Brain microvascular endothelial cell (primary cell): ENCODE measurements around the gene ASB10.

Experiments
- DNase-seq: peaks from one replicate; pipeline ENCODE4 v3.0.0-alpha.2; 2020
- H3K27ac ChIP-seq: fragments of 250-450 bp; sonication (Bioruptor Pico); 2 replicates; pipeline ENCODE4 v1.5.1; 2020; ENCODE audit warnings: mild to moderate bottlenecking, moderate library complexity
- H3K27me3 ChIP-seq: fragments of 250-450 bp; sonication (Bioruptor Pico); replicated peaks from 2 replicates; pipeline ENCODE4 v1.5.1; 2020; ENCODE audit warnings: mild to moderate bottlenecking
- H3K36me3 ChIP-seq: fragments of 250-450 bp; sonication (Bioruptor Pico); replicated peaks from 2 replicates; pipeline ENCODE4 v1.5.1; 2020; ENCODE audit warnings: mild to moderate bottlenecking
- H3K4me3 ChIP-seq: 2 replicates; pipeline ENCODE4 v1.5.1; 2011; ENCODE audit warnings: low read depth, mild to moderate bottlenecking, control low read depth, low read length, moderate library complexity
- in situ Hi-C: cut with HindIII; loops from 2 replicates; pipeline ENCODE4 v1.10.0; 2017; ENCODE audit warnings: low sequenced_read_pairs, low pct_ligation_motif_present
- TF ChIP-seq, protein P1 (sequence below): IDR thresholded peaks from 2 replicates; pipeline ENCODE4 v1.5.1; 2011; ENCODE audit warnings: low read depth, mild to moderate bottlenecking, moderate library complexity, low read length, control low read depth, inconsistent platforms; ENCODE audit errors: missing control alignments

Gene ASB10

DNA sequence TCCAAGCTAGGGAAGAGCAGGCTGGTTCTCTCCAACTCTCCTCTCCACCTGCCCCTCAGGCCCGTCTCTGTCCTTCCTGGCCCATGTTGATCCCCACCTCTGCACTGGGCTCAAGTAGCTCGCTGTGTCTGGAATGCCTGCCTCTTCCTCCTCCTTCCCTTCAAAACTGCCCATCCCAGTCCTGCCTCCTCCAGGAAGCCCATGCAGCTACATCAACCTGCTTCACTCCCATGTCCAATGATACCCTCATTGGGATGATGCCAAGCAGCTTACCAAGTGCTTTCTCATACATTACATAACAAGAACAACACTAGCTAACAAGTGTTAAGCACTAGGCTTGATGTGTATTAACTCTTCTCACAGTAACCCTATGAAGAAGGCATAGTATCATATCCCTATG lies 8.2 kb downstream of the ASB10 start:
- Histone ChIP-seq H3K27me3 (peaks cover 40% of the 10 kb centered on the region), H3K36me3 (no peaks in the 10 kb centered on the region), H3K27ac (no peak overlapping the region), H3K4me3 (no peak overlapping the region)
- in situ Hi-C loops, result no loop called here
- TF ChIP-seq, protein P1, sequence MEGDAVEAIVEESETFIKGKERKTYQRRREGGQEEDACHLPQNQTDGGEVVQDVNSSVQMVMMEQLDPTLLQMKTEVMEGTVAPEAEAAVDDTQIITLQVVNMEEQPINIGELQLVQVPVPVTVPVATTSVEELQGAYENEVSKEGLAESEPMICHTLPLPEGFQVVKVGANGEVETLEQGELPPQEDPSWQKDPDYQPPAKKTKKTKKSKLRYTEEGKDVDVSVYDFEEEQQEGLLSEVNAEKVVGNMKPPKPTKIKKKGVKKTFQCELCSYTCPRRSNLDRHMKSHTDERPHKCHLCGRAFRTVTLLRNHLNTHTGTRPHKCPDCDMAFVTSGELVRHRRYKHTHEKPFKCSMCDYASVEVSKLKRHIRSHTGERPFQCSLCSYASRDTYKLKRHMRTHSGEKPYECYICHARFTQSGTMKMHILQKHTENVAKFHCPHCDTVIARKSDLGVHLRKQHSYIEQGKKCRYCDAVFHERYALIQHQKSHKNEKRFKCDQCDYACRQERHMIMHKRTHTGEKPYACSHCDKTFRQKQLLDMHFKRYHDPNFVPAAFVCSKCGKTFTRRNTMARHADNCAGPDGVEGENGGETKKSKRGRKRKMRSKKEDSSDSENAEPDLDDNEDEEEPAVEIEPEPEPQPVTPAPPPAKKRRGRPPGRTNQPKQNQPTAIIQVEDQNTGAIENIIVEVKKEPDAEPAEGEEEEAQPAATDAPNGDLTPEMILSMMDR, result no peak
- DNase-seq, result no peak

DNA sequence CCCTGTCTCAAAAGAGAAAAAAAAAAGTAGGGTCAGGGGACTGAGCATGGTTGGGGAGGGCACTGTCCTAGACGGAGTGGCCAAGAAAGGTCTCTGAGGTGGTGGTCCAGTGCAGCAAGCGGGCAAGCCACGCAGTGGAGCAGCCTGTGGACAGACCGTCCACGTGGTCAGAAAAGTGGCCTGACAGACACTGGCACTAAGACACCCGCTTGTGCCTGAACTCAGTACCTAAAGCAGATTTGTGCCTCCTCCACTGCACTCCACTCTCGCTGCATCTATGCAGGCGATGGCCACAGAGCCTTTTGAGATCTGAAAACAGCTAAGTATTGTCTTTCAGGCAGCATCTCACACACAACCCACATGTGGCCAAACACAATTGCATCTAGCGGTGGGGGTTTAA lies 8.8 kb downstream of the ASB10 start:
- no peaks in the 10 kb centered on the region for H3K36me3 ChIP-seq
- peaks cover 40% of the 10 kb centered on the region for H3K27me3 ChIP-seq
- TF ChIP-seq, protein P1, result no peak
- in situ Hi-C loops, result no loop called here
- no peak overlapping the region for H3K27ac ChIP-seq
- H3K4me3 ChIP-seq, result no peak overlapping the region
- DNase-seq, result no peak

DNA sequence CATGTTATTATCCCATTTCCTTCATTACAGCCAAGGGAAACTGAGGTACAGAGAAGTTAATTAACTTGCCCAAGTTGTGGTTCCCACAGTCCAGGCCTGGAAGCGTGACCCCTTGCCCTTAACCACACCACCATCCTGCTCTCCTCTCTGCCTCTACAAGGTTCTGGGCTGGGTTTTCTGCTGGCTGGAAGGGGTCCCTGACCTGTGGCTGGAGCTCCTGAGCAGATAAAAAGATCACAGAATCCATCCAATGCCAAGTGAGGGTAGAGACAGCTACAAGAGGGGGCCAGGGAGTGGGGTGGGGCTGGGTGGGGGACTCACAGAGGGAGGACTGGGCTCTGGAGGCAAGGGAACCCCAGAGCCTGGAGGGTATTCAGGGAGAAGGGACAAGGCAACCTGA lies 9.7 kb downstream of the ASB10 start:
- Histone ChIP-seq H3K27ac (no peak overlapping the region), H3K4me3 (no peak overlapping the region), H3K36me3 (no peaks in the 10 kb centered on the region), H3K27me3 (peaks cover 40% of the 10 kb centered on the region)
- DNase-seq, result no peak
- TF ChIP-seq, protein P1, result no peak
- in situ Hi-C loops, result no loop called here

DNA sequence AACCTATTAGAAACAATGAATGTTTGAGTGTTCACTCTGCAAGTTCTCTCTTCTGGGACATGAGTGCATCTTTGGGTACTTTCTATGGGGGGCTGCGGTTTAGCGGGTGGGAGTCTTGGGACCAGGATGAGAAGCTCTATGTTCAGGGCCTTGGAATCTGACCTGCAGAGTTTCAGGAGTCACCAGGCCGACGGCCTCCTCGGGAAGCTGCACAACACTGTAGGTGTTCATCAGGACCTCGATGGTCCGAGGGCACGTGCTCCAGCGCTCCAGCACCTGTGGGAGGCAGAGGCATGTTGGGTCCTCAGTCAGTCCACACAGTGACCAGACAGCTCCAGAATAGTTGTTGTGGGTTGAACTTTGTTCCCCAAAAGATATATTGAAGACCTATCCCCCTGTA lies 10.6 kb downstream of the ASB10 start:
- in situ Hi-C loops, result no loop called here
- no peak for DNase-seq
- no peak overlapping the region for H3K4me3 ChIP-seq
- TF ChIP-seq, protein P1, result no peak
- no peak overlapping the region for H3K27ac ChIP-seq
- no peaks in the 10 kb centered on the region for H3K36me3 ChIP-seq
- H3K27me3 ChIP-seq, result peaks cover 40% of the 10 kb centered on the region

DNA sequence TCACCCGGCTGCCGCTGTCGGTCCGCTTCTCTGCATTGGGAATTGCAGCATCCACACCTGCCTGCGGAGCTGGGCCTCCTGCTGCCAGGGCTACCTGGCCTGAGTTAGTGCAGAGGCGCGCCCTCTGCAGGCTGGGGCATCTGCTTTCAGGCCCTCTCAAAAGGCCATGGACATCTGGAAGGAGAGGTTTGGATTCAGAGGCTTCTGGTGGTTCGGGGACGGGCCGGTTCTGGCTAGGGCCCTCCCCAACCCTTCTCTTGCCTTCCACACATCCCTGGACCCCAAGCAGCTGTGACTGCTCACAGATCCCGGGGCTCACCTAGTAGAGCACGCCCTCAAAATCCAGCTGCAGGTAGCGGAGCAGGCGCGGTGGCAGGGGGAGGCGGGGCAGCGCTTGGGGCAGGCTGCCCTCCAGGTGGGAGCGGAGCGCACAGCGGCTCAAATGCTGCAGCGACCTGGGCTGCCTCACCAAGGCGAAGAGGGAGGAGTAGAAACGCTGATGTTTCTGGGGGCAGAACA lies 11.2 kb downstream of the ASB10 start:
- TF ChIP-seq, protein P1, result no peak
- no peak for DNase-seq
- Histone ChIP-seq H3K27ac (no peak overlapping the region), H3K4me3 (no peak overlapping the region), H3K36me3 (no peaks in the 10 kb centered on the region), H3K27me3 (peaks cover 38% of the 10 kb centered on the region)
- in situ Hi-C loops, result no loop called here
